IPS-18a (cell line): ENCODE measurements around the gene APOBEC3G.

Experiments used
- H3K27ac ChIP-seq: one replicate; pipeline ENCODE4 v1.5.1; 2013; ENCODE audit warnings: low read length
- H3K27me3 ChIP-seq: one replicate; pipeline ENCODE4 v1.6.1; 2013; ENCODE audit warnings: mild to moderate bottlenecking, low read length; ENCODE audit not compliant: control insufficient read depth, insufficient read depth
- H3K36me3 ChIP-seq: one replicate; pipeline ENCODE4 v1.6.1; 2013; ENCODE audit warnings: low read depth, low read length; ENCODE audit not compliant: control insufficient read depth
- H3K4me1 ChIP-seq: one replicate; pipeline ENCODE4 v1.6.1; 2013; ENCODE audit warnings: low read depth, low read length; ENCODE audit not compliant: control insufficient read depth
- H3K4me3 ChIP-seq: one replicate; pipeline ENCODE4 v1.5.1; 2013; ENCODE audit warnings: low read length
- H3K9ac ChIP-seq: one replicate; pipeline ENCODE4 v1.6.1; 2013; ENCODE audit warnings: mild to moderate bottlenecking, low read length, moderate library complexity
- H3K9me3 ChIP-seq: one replicate; pipeline ENCODE4 v1.6.1; 2013; ENCODE audit warnings: low read depth, low read length; ENCODE audit not compliant: control insufficient read depth

APOBEC3G gene

GRCh38 chr22:39130892-39131855 lies 54.1 kb downstream of the APOBEC3G start:
- Histone ChIP-seq H3K4me3 (no peak overlapping the region), H3K9ac (no peak overlapping the region), H3K27me3 (no peaks in the 10 kb centered on the region), H3K36me3 (no peaks in the 10 kb centered on the region), H3K4me1 (peaks cover 15% of the 10 kb centered on the region), H3K27ac (no peak overlapping the region), H3K9me3 (no peaks in the 10 kb centered on the region)

GRCh38 chr22:39132281-39132680 lies 55.2 kb downstream of the APOBEC3G start:
- Histone ChIP-seq H3K4me3 (no peak overlapping the region), H3K36me3 (no peaks in the 10 kb centered on the region), H3K27me3 (no peaks in the 10 kb centered on the region), H3K9me3 (no peaks in the 10 kb centered on the region), H3K9ac (no peak overlapping the region), H3K4me1 (peaks cover 15% of the 10 kb centered on the region), H3K27ac (no peak overlapping the region)

- H3K4me1 ChIP-seq, result peaks cover 15% of the 10 kb centered on the region
- H3K9ac ChIP-seq, result no peak overlapping the region
- H3K27ac ChIP-seq, result no peak overlapping the region
- H3K4me3 ChIP-seq, result no peak overlapping the region
- H3K36me3 ChIP-seq, result no peaks in the 10 kb centered on the region
- no peaks in the 10 kb centered on the region for H3K9me3 ChIP-seq
- H3K27me3 ChIP-seq, result no peaks in the 10 kb centered on the region
Measured at GRCh38 chr22:39132871-39133524, 55.9 kb downstream of the APOBEC3G start.

- Histone ChIP-seq H3K9me3 (no peaks in the 10 kb centered on the region), H3K27ac (no peak overlapping the region), H3K4me3 (no peak overlapping the region), H3K36me3 (no peaks in the 10 kb centered on the region), H3K9ac (no peak overlapping the region), H3K27me3 (no peaks in the 10 kb centered on the region), H3K4me1 (peaks cover 15% of the 10 kb centered on the region)
Measured at GRCh38 chr22:39133871-39134270, 56.8 kb downstream of the APOBEC3G start.

GRCh38 chr22:39134366-39135091 lies 57.5 kb downstream of the APOBEC3G start:
- no peaks in the 10 kb centered on the region for H3K27me3 ChIP-seq
- no peak overlapping the region for H3K9ac ChIP-seq
- no peaks in the 10 kb centered on the region for H3K36me3 ChIP-seq
- H3K4me3 ChIP-seq, result no peak overlapping the region
- H3K27ac ChIP-seq, result no peak overlapping the region
- H3K9me3 ChIP-seq, result no peaks in the 10 kb centered on the region
- peaks cover 15% of the 10 kb centered on the region for H3K4me1 ChIP-seq

GRCh38 chr22:39135092-39135896 lies 58.2 kb downstream of the APOBEC3G start:
- no peaks in the 10 kb centered on the region for H3K27me3 ChIP-seq
- no peak overlapping the region for H3K4me3 ChIP-seq
- H3K9me3 ChIP-seq, result no peaks in the 10 kb centered on the region
- H3K9ac ChIP-seq, result no peak overlapping the region
- H3K4me1 ChIP-seq, result peaks cover 12% of the 10 kb centered on the region
- no peak overlapping the region for H3K27ac ChIP-seq
- H3K36me3 ChIP-seq, result no peaks in the 10 kb centered on the region

GRCh38 chr22:39136317-39136716 lies 59.2 kb downstream of the APOBEC3G start:
- Histone ChIP-seq H3K27ac (no peak overlapping the region), H3K9me3 (no peaks in the 10 kb centered on the region), H3K4me3 (no peak overlapping the region), H3K36me3 (no peaks in the 10 kb centered on the region), H3K27me3 (no peaks in the 10 kb centered on the region), H3K9ac (no peak overlapping the region), H3K4me1 (peaks cover 2% of the 10 kb centered on the region)
